GM10248 (cell line): ENCODE results near the gene FBXL22.

ENCODE experiments used
- CTCF ChIA-PET: fragments of 300-600 bp; sonication (Branson Sonifier 250); formaldehyde crosslinking; extraction: SDS; loops from one replicate; lab custom pipeline; 2021; ENCODE audit warnings: antibody characterized with exemption; lab: Yijun Ruan, JAX
- POLR2A ChIA-PET: fragments of 350-650 bp; sonication (Branson Sonifier 250); formaldehyde crosslinking; extraction: SDS; loops from one replicate; lab custom pipeline; 2020; ENCODE audit warnings: antibody characterized with exemption; lab: Yijun Ruan, JAX
- DNase-seq: peaks from one replicate; pipeline ENCODE4 v3.0.0; 2012; ENCODE audit errors: extremely low spot score
- TF ChIP-seq, protein P1 (sequence below): IDR thresholded peaks from 2 replicates; pipeline ENCODE4 v1.5.1; 2012; ENCODE audit warnings: mild to moderate bottlenecking, low read depth; ENCODE audit errors: extremely low read depth, missing control alignments, control extremely low read depth

FBXL22 gene

DNA sequence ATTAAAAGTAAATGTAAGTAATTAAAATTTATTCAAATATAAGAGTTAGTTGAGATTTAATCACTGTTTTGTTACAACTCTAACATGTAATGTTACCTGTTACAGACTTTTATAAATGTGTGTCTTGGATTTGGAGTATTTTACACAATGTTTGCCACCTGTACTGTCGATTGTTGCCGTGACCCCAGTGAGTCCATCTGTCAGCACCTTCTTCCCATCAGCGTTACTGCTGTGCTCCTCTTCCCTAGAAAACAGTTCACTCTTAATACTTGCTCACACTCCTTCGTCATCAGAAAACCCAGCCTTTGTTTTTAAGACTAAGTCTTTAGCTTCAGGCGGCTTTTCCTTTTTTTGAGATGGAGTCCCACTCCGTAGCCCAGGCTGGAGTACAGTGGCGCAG, 40.5 kb upstream of the FBXL22 start:
- TF ChIP-seq, protein P1, sequence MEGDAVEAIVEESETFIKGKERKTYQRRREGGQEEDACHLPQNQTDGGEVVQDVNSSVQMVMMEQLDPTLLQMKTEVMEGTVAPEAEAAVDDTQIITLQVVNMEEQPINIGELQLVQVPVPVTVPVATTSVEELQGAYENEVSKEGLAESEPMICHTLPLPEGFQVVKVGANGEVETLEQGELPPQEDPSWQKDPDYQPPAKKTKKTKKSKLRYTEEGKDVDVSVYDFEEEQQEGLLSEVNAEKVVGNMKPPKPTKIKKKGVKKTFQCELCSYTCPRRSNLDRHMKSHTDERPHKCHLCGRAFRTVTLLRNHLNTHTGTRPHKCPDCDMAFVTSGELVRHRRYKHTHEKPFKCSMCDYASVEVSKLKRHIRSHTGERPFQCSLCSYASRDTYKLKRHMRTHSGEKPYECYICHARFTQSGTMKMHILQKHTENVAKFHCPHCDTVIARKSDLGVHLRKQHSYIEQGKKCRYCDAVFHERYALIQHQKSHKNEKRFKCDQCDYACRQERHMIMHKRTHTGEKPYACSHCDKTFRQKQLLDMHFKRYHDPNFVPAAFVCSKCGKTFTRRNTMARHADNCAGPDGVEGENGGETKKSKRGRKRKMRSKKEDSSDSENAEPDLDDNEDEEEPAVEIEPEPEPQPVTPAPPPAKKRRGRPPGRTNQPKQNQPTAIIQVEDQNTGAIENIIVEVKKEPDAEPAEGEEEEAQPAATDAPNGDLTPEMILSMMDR, result no peak
- DNase-seq, result no peak
- ChIA-PET POLR2A (no interaction called here), CTCF (interaction anchor here (1.0 to 2.1 kb wide), 3 partner anchors 9 to 17 kb away, joined by 4 to 11 read pairs (median 8); no protein-coding TSS in a partner anchor)

DNA sequence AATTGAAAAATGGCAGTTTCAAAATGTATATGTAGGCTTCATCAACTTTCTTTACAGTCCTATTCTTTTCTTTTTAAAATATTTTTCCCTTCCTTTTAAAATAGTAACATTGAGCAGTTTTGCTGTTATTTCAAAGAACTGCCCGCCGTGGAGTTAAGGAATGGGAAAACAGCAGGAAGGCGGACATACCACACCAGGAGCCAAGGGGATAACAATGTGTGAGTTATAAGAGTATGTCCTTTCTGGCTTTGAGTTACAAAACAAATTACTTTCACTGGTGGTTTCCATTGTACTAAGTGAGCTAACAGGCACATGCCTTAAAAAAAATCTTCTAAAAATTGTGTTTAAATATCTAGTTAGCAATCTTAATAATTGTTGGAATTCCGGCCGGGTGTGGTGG, 37.4 kb upstream of the FBXL22 start:
- CTCF ChIA-PET, result interaction anchor here (0.8 to 2.0 kb wide), 4 partner anchors 20 to 72 kb away, joined by 3 to 4 read pairs (median 4); no protein-coding TSS in a partner anchor
- POLR2A ChIA-PET, result no interaction called here
- TF ChIP-seq, protein P1, result no peak
- no peak for DNase-seq

DNA sequence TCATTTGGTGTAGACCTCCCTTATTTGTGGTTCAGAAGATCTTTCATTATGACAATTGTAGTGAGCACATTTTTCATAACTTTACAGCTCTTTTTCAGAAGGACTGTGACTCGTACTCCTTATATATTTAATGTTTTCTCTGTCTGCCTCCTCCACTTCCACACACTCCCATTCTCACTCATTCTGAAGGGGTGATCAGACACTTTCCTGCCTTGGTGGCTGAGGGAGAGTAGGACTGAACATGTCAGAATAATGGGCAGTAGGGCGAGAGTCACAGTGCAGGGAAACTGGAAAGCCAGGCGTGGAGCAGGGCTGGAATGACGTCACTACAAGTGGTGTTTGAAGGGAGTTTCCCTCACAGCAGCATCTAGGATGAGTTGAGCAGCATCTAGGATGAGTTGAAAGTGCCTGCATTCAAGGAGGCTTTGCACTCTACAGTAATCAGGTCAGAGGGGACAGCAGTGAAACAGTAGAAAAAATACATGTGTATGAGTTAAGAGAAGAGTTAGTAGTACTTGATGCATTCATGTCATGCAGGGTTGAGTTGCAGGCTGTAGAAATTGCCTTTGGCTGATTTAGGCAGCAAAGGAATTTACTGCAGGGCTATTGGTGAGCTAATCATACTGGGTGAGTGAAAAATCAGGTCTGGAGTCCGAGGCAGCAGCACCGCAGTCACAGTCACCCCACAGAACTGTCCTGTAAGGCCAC, 36.3 kb upstream of the FBXL22 start:
- CTCF ChIA-PET, result interaction anchor here (0.8 to 1.5 kb wide), 2 partner anchors 20 to 74 kb away, joined by 3 to 4 read pairs; no protein-coding TSS in a partner anchor
- DNase-seq, result peak; percentile 49
- POLR2A ChIA-PET, result no interaction called here
- TF ChIP-seq, protein P1, result no peak

DNA sequence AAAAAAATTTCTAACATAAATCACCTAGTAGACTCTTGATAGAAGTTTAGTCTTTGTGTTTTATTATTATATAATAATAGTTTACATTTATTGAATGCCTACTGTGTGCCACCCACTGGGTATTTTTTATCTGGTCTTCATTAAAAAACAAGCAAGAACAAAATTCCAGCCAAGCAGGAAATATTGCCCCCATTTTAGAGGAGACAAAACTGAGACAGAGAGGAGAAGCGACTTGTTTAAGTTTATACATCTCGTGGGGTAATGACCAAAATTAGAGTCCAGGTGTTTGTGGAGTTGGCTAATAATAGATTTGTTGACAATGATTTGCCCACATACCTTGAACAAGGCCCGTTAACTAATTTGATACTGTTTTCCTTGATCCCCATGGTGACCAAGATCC, 33.1 kb upstream of the FBXL22 start:
- DNase-seq, result no peak
- ChIA-PET POLR2A (no interaction called here), CTCF (interaction anchor here (0.6 to 2.3 kb wide), 8 partner anchors 11 to 98 kb away, joined by 3 to 8 read pairs (median 4); no protein-coding TSS in a partner anchor)
- TF ChIP-seq, protein P1, result no peak

DNA sequence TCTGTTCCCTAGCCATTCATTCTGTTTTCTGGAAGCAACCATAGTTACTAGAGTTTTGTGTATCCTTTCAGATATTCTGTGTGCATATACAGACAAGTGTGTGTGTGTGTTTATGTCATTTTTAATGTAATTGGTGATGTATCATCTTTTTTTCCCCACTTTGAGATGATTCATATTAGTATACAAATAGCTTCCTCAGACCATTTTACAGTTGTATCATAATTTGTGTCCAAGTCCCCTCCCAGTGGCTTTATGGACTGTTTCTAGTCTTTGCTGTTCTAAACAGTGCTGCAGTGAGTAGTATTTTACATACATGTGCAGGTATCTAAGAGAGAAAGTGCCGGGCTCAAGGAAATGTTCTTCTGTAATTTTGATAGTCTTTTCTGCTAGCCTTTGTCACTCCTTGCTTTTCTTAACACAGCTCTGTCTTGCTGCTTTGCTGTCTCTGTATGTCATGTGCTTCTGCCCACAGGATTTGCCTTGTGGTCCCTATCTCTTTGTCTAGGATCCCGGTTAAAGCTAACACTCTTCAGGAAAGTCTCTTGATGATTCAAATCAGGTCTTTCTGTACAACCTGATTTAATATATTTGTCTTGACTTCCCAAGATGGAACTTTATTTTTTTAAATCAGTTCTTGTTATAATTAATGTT, 31.5 kb upstream of the FBXL22 start:
- ChIA-PET POLR2A (no interaction called here), CTCF (interaction anchor here (0.9 to 2.3 kb wide), 9 partner anchors 11 to 99 kb away, joined by 3 to 8 read pairs (median 3); no protein-coding TSS in a partner anchor)
- no peak for DNase-seq
- TF ChIP-seq, protein P1, result no peak

DNA sequence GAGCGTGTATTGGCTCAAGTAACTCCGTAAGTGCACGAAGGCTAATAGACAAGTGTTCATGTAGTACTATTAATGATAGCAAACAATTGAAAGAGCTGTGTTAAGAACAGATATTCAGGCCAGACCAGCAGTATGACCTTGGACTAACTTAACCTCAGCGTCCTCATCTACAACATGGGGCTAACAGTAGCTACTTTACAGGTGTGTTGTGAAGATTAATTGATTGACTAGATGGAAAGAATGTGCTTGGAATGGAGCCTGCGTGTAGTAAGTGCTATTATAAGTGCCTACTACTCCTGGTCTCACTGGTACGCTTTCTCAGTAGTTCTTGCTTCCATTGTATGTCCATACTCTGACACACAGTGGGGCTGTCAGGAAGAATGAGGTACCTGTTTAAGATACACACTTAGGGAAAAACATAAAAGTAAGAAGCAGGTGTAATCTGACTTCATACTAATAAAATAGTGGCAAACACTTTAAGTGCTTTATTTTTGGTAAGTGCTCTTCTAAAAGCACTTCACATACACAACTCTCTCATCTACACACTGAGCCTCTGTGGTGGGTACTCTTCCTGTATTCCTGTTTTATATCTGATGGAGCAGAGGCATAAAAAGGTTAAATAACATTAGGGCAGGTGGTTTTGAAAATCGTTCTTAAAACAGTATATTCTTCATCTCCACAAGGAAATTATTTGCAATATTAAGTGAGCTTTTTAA, 24.3 kb upstream of the FBXL22 start:
- DNase-seq, result no peak
- CTCF ChIA-PET, result interaction anchor here (2.4 kb wide), 1 partner anchor 15 kb away, joined by 8 read pairs; no protein-coding TSS in a partner anchor
- TF ChIP-seq, protein P1, result no peak
- POLR2A ChIA-PET, result no interaction called here
